ENCODE data around the gene IL36B.

Gene IL36B

DNA sequence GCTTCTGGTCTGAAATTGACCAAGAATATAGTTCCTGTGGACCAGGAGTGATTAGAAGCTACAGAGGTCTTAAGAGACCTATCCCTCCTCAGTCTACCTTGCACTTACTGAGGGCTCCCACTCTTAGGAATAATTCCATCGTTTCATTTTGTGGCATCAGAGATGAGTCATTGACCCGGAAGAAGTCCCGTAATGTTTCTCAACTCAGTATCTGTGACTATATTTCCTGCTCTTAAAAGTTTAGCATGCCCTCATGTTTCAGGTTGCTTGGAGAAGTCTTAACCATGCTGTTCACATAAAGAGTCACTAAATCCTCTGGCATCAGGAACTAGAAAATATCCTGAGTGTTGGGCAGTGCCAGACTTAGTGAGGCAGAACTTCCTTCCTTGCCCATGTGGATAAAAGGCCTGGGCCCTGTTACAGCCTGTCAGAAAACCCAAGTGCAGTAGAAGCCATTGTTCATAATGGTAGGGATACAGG, 47.6 kb downstream of the IL36B start, which contains the start of gene IL36A:
IL36A (plus strand) TSS at position 430 of the 480 bp plus-strand sequence. CDS start 413 bp downstream, outside the sequence.
- DNase-seq = no peak

DNA sequence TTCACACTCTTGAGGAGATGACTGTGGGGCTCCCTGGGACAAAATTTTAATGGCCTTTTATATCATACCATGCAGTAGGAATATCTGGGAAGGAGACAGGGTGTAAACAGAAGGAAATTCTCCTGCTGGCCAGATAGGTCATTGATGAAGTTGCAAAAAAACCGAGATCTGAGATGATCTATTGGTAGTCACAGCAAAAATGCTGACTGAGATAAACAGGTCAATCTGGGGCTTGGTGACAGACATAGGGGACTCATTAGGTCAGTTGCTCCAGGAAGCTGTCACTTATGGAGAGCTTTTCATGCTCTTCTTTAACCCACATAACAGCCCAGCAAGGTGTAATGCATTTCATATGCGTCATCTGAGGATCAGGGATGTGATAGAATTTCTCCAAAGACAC, 50.0 kb downstream of the IL36B start:
- no peak for DNase-seq

DNA sequence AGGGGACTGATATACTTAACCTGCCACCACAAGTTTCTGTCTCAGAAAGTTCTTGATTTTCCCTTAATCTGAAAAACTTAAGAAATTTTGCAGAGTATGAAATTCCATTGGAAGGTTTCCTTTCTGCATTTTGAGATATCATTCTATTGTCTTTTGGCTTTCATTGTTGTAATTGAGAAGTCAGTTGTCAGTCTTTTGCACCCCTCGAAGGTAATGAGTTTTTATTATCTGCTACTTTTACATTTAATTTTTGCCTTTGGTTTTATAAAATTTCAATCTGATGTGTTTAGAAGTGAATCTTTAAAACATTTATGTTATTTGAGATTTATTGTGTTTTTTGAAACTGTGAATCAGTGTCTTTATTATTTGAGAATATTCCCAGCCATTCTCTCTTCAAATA, 52.2 kb downstream of the IL36B start:
- no peak for DNase-seq

GRCh38 chr2:112997151-112997550, 55.5 kb downstream of the IL36B start:
- no peak for DNase-seq

DNA sequence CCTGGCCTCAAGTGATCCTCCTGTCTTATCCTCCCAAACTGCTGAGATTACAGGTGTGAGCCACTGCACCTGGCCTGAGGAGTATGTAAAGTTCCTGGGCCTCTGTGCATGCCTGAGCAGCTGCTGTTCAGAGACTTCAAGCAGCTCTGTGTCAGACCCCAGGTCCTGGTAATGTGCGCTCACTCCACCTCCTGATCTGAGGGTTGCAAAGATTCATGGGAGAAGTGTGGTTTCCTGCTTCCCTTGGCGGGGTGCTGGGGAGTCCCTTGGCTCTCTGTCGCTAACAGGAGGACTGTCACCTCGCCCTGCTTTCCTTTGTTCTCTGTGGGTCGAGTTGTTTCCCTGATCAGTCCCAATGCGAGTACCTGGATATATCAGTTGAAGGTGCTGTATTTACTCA, 56.0 kb downstream of the IL36B start:
- DNase-seq = peak; percentile 40

- no peak for DNase-seq
Observed at GRCh38 chr2:112995346-112995920, 57.2 kb downstream of the IL36B start.

GRCh38 chr2:112994648-112995047, 58.0 kb downstream of the IL36B start:
- no peak for DNase-seq

DNA sequence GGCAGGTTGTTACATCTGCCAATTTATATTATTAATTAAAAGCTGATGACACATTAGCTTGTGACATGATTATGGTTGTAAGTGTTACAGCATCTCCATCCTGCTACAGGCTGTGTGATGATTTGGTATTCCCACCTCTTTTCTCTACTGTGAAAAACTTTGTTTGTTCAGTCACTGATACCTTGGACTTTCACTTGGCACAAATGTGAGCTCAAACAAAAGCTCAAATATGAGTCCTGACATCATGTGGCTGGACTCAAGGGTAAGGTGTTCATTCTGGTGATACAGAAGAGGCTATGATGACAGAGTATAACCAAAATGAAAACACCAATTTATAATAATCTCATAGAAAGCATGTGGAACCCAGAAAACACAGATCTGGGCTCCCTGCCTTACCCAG, 58.8 kb downstream of the IL36B start:
- DNase-seq = no peak

- DNase-seq = no peak
Observed at GRCh38 chr2:112989611-112990010, 63.1 kb downstream of the IL36B start.

GRCh38 chr2:112985090-112985489, 67.6 kb downstream of the IL36B start:
- DNase-seq = no peak

DNA sequence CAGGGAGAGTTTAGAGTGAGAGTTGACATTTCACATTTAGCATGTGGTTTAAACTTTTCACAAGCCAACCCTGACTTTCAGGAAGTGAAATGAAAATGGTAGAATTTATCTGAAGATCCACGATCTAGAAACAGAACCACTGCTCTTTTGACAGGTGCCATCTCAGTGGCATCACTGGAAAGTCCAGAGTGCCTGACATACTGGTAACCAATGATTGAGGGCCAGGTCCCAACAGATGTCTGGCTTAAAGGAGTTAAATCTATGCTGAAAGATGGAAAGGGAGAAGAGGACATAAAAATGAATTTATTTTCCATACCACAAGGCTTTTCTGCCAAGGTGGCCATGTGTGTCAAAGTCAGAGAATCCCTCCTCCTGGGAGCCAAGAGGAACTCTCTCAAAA, 72.1 kb downstream of the IL36B start:
- no peak for DNase-seq

GRCh38 chr2:112979731-112980130, 72.9 kb downstream of the IL36B start:
- no peak for DNase-seq

- no peak for DNase-seq
Observed at GRCh38 chr2:112977559-112978056, 75.1 kb downstream of the IL36B start, which contains the start of gene IL36G. IL36G (plus strand) TSS chr2:112978006; CDS start chr2:112978639, 633 bp downstream.
